ENCODE results near the gene ATRAID.

- TF ChIP-seq CTCF (IDR thresholded peaks at IDR 0.05) (no peak), POLR2A (IDR thresholded peaks at IDR 0.05) (no peak)
These were observed 15.7 kb downstream of the ATRAID start for GRCh38 chr2:27227501-27227900.
